Ovary (tissue), 3 donors: Measurements from ENCODE around the gene RAP1A.

Experiments used
- CTCF ChIP-seq, 3 donors: fragments of 450-650 bp in 2 of 3; fragments of 200-600 bp in 1 of 3; IDR thresholded peaks; one replicate each; pipeline versions ENCODE4 v1.5.1 to v1.8.0; 2016 to 2022; ENCODE audit warnings: antibody characterized with exemption in 3 of 3, mild to moderate bottlenecking in 1 of 3
- POLR2A ChIP-seq: fragments of 450-650 bp; IDR thresholded peaks from one replicate; pipeline ENCODE4 v1.6.1; 2017; ENCODE audit warnings: antibody characterized with exemption, mild to moderate bottlenecking, moderate library complexity
- donor health status: DM: no; HTN: no; CAD: no.

DNA sequence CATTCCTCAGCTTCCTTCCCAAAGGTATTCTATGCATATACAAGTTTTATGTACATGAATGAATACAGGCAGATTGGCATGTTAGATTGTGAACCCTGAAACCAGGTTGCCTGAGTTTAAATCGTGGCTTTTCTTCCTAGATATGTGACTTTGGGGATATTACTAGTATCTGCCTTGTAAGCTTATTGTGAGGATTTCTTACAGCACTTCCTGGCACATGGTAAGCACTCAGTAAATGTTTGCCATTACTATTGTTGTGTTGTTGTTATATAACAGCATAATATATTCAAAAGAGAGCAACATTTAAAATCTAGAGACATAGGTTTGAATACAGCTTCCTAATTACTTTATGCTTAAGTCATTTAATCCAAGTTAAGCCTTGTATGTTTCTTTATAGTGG, 45.1 kb downstream of the RAP1A start:
- TF ChIP-seq POLR2A (no peak), CTCF (IDR thresholded peaks at IDR 0.05) (no peak)
